ENCODE data around the gene CACYBP.

Gene CACYBP

GRCh38 chr1:174988539-174988938, 11.2 kb upstream of the CACYBP start:
- TF ChIP-seq CTCF (IDR thresholded peaks at IDR 0.05; ENCODE audit: insufficient read depth, low read depth, low read length, missing control alignments), result no peak
- DNase-seq (ENCODE audit: low read depth), result peak; percentile 59
- no peak overlapping the region for H3K4me3 ChIP-seq (ENCODE audit: low read depth, low read length)

DNA sequence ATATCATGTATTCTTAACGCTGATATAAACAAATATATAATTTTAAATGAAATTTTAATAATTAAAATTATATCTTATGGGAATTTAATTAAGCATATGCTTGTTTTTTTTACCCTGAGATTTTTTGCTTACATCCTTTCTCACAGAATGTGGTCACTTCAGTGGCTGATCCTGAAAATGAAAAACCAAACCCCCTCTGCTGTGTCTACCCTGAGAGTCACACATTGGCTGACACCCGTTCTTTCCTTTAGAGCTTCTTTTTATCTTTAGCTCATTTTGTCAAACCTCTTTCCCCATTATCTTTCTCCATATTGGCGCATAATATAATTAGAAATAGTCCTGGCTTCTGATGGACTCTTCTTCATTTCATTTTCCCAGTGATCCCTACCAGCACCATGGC, 10.8 kb upstream of the CACYBP start:
- no peak for TF ChIP-seq CTCF (IDR thresholded peaks at IDR 0.05; ENCODE audit: insufficient read depth, low read depth, low read length, missing control alignments)
- H3K4me3 ChIP-seq (ENCODE audit: low read depth, low read length), result peak overlapping the region; percentile 14; the same call in 1 of the 2 replicates
- peak; percentile 62 for DNase-seq (ENCODE audit: low read depth)

GRCh38 chr1:174989536-174990220, 10.1 kb upstream of the CACYBP start:
- DNase-seq (ENCODE audit: low read depth), result no peak
- H3K4me3 ChIP-seq (ENCODE audit: low read depth, low read length), result peak overlapping the region; percentile 61
- no peak for TF ChIP-seq CTCF (IDR thresholded peaks at IDR 0.05; ENCODE audit: insufficient read depth, low read depth, low read length, missing control alignments)

- no peak for TF ChIP-seq CTCF (IDR thresholded peaks at IDR 0.05; ENCODE audit: insufficient read depth, low read depth, low read length, missing control alignments)
- peak; percentile 48 for DNase-seq (ENCODE audit: low read depth)
- H3K4me3 ChIP-seq (ENCODE audit: low read depth, low read length), result peak overlapping the region; percentile 61
These were observed 9.3 kb upstream of the CACYBP start for GRCh38 chr1:174990382-174990999.

- no peak overlapping the region for H3K4me3 ChIP-seq (ENCODE audit: low read depth, low read length)
- DNase-seq (ENCODE audit: low read depth), result no peak
- TF ChIP-seq CTCF (IDR thresholded peaks at IDR 0.05; ENCODE audit: insufficient read depth, low read depth, low read length, missing control alignments), result no peak
These were observed 8.3 kb upstream of the CACYBP start for GRCh38 chr1:174991473-174991872.

GRCh38 chr1:174995121-174995520, 4.6 kb upstream of the CACYBP start:
- DNase-seq (ENCODE audit: low read depth), result no peak
- no peak overlapping the region for H3K4me3 ChIP-seq (ENCODE audit: low read depth, low read length)
- TF ChIP-seq CTCF (IDR thresholded peaks at IDR 0.05; ENCODE audit: insufficient read depth, low read depth, low read length, missing control alignments), result no peak
